HG03196 (cell line): ENCODE results near the gene GNAO1.

Experiments
- ATAC-seq: cut with Tn5 transposase; IDR thresholded peaks from one replicate; pipeline ENCODE4 v1.9.1; 2021; ENCODE audit not compliant: unreplicated experiment

GNAO1 gene

GRCh38 chr16:56330476-56330875, 139.2 kb downstream of the GNAO1 start:
- ATAC-seq, result no peak

- no peak for ATAC-seq
Measured at GRCh38 chr16:56331399-56331798, 140.1 kb downstream of the GNAO1 start.

DNA sequence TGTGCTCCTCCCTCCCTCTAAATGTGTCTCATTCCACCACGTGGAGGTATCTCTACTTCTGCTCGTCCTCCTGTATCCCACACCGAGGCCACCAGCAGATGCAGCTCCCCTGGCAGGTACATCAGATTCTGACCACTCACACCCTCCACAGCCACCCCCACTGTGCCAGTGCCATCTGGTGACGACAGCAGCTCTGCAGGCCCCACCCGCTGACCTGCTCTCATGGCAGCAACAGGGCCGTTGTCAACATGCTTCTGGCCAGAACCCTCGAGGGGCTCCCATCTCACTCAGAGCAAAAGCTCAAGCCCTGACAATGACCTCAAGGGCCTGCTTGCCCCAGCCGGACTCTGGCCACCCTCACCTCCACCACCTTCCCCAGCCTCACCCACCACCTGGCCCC, 140.6 kb downstream of the GNAO1 start:
- no peak for ATAC-seq

DNA sequence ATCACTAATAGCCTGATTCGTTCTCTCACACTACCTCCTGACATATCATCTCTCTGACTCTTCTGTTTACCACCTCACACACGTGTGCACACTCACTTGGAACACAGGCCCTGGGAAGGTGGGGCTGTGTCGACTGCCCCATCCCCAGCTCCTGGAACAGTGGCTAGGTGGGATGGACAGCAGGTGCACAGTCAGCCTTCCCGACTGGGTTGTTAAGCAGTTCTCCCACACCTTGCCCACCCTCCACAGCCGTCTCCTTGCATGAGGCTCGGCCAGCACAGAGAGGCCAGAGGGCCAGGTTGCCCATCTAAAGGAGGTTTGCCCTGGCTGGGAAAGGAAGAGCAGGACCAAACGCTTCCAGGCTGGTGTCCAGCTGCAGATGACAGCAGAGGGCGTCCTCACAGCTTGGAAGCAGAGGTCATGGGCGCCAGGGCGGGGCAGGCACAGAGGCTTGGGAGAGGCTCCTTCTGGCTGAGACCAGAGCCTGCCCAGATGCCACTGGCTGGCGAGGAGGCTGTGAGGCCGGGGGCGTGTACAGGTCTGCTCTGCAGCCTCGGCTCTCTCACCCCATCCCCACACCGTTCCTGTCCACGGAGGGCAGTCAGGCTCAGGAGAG, 141.3 kb downstream of the GNAO1 start:
- ATAC-seq, result no peak

GRCh38 chr16:56334761-56335160, 143.5 kb downstream of the GNAO1 start:
- no peak for ATAC-seq

DNA sequence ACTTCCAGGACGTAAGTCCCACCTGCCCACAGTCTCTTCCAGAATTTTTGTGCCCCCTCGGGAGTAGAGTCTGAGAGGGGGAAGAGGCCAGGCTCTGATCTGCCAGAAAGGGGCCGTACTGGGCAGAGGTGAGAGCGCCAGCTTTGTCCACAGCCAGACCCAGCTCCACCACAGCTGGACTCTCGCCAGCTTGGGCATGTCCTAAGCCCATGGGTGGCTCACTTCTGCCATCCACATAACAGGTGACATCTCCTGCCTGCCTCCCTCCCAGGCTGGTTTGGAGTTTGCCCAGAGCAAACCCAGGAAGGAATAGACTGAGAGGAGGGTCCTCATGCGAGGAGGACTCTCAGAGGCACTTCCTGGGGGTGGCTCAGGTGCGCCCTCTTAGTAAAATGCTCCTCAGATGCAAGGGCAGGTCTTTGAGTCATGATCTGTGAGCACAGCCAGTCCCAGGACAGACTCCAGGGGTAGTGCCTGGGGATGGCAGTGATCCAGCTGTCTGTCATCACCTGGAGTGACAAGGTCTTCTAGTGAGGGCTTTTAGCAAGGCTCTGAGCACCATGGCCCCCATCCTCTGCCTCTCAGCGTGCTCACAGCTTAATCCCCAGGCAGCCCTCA, 144.9 kb downstream of the GNAO1 start:
- no peak for ATAC-seq

DNA sequence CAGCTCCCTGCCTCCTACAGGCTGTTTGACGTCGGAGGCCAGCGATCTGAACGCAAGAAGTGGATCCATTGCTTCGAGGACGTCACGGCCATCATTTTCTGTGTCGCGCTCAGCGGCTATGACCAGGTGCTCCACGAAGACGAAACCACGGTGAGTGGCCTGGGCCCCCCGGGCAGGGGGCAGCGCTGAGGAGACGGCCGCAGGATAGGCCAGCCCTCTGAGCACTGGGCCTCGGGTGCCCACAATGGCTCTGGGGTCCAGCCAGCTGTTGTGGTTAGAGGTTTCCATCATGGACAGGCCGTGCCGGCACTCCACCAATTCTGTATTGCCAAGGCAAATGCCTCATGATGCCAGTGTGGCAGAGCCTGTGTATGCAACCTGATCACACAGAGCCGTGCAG, 145.4 kb downstream of the GNAO1 start:
- ATAC-seq, result no peak

DNA sequence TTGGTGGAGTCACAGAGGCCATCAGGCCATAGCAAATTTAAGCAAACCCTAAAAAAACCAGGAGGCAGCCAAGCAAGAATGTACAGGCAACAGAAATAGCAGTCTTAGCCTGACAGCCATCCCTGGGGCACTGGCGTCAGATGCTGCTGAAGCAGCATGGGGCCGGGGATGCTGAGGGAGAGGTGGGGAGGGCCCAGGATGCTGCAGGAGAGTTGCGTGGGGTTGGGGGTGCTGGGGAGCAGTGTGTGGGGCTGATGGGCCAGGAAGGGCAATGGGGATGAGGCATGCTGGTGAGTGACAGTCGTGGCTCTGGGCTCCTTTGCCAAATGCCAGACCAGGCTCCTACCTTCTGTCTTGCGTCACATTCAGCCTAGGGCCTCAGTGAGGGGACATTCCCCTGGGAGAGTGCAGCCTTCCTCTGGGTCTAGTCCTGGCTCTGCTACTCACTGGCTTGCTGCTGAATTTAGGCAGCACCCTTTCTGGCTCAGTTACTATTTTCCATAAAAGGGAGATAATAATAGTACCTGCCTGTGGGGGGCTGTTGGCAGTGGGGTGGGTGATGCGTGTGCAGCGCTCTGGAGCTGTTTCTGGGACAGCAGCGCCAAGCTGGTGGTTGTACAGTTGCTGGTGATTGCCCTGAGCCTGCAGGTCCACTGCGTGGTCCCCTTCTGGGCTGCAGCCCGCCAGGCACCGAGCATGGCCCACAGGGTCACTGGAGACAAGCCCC, 146.0 kb downstream of the GNAO1 start:
- no peak for ATAC-seq

DNA sequence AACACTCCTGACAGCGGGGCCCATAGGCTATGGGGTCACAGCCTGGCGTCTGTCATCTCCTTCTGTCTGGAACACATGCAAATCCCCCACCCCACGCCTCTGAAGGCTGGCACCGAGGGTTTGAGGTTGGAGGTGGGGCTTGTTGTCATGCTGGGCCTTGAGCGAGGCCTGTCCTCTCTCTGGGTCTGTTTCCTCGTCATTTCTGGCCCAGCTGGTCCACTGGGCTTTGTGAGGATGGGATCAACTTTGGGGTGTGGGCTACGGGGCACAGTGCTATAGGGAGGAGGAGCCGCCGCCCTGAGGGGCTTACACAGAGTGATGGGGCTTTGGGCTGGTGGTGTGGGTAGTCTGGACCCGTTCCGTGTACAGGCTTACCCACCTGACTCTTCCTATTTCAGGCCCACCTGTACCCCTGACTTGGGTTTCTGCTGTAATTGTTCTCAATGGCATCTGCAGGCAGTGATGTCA, 146.6 kb downstream of the GNAO1 start:
- no peak for ATAC-seq

DNA sequence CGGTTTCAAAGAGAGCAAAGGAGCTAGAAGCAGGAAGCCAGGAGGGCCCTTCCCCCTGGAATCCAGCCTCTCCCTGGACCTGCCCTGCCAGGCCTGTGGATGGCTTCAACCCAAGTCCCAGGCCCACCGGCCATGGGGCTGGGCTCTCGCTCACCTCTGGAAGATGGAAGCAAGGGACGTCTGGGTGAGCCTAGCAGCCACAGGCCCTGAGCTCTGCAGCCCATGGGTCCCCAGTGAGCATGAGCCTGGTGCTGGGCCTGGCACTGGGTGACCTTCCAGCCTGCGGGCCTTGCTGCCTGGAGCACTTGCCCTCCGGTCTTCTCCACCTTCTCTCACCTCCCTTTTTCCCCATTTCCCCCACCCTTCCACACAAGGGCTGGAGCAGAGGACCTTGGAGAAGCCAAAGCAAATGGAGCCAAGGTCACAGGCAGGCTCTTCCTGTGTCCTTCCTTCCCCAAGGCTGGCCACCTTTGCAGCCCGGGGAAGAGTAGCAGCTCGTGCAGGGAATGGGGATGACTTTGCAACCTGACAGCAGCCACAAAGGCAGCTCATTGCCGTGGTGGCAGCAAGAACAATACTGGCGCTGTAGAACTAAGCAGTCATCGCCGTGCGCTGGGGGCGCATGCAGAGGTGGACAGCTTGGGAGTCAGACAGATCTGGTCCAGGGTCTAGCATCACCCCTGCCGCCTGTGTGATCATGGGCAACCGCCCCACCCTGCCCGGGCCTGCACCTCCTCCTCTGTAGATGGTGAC, 147.5 kb downstream of the GNAO1 start:
- ATAC-seq, result no peak

- ATAC-seq, result no peak
Measured at GRCh38 chr16:56339431-56340195, 148.3 kb downstream of the GNAO1 start.

- no peak for ATAC-seq
Measured at GRCh38 chr16:56340416-56340815, 149.1 kb downstream of the GNAO1 start.

- ATAC-seq, result no peak
Measured at GRCh38 chr16:56340864-56341365, 149.6 kb downstream of the GNAO1 start.

GRCh38 chr16:56341656-56342399, 150.5 kb downstream of the GNAO1 start:
- ATAC-seq, result no peak

- ATAC-seq, result no peak
Measured at GRCh38 chr16:56343661-56344517, 152.6 kb downstream of the GNAO1 start.

DNA sequence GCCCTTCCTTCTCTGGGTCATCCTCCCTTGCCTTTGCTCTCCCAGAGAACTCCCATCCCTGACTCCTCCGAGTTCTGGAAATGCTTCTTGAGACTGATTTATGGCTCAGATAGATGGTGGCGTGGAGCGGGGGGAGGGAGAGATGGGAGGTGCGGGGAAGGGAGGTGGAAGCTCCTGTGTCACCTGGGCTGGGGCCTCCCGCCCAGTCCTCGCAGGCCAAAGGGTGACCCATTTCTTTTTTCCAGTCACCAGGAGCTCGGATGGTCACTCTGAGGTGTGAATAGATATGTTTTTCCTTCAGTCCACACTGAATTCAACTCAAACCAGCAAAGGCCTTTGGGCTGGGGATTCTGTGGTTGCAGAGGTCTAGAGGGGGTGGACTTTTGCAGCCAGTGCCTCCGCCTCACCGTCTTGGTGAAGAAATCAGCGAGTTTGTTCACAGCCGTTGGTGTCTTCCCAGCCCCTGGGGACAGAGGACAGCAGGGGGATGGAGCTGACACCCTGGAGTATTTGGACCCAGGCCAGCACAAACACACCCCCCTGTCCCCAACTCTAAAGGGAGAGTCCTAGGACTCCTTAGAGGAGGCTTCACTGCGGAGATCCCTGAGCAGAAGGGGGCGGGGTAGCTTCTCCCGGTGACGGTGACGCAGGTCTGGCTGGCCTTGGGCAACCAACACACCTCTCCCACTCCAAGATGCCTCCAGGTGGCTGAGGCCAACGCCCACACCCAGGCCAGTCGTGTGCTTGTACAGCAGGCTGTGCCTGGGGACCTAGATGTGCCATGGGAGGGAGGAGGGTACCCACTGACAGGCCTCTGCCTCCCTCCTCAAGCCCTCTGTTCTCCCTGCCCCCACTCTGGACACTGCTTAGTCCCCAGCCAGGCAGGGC, 153.5 kb downstream of the GNAO1 start:
- ATAC-seq, result no peak

- no peak for ATAC-seq
Measured at GRCh38 chr16:56345406-56346050, 154.2 kb downstream of the GNAO1 start.
